GM11168 (cell line): Measurements from ENCODE around the gene FRMPD1.
"Not testable (repeated sequence)": the region's sequence is repeated elsewhere in the genome, so short reads cannot be mapped to it uniquely, and the experiment has no call there.

Experiments used
- in situ Hi-C: fragments of 300-500 bp; cut with MboI; formaldehyde crosslinking; loops from one replicate; pipeline ENCODE4 v1.12.0; 2022; ENCODE audit warnings: low sequenced_read_pairs; ENCODE audit not compliant: unreplicated experiment

FRMPD1 gene

DNA sequence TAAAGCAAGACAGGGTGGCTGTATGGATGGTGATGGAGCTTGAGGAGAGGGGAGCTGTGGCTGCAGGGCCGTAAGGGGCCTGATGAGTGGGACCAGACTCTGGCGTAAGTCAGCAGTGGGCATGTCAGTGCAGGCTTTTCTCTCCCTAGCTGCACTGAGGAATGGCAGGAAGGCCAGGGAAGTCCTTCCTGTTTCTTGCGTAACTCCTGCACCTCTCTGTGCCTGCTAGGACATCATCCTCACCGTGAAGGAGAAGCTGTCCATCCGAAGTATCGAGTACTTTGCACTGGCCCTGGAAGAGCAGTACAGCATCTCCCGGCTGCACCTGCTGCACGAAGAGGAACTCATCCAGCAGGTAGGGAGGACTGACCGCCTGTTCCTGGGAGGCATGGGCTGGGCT, 78.7 kb downstream of the FRMPD1 start:
- in situ Hi-C loops = no loop called here

DNA sequence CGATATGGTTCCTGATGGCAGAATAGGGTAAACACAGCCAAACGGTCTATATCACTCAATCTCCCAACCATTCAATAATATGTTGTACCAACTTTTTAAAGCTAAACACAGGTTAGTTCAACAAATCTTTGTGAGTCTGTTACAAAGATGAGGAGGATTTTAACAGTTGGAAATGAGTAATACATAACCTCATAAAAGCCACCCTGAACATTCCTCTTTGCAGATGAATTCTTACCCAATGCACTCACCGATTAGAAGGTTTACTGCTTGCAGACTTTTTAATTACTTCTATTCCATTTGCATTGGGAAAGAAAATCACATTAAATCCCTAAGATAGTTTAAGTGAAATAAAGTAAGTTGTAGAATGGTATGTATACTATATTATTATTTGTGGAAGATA, 79.5 kb downstream of the FRMPD1 start:
- in situ Hi-C loops = no loop called here

DNA sequence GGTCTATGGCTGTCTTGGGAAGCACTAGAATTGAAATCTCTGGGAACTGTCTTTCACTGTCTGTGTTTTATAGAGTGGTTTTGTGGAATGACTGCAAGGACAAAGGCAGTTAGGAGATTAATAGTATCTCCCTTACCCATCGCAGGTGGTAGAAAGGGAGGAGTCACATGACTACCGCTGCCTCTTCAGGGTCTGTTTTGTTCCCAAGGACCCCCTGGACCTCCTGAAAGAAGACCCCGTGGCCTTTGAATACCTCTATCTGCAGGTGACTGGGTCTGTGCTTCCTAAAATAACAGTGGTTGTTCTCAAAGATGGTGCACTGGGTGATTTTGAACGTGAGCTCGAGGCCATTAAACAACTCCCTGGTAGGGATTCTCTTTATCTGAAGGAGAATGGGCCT, 80.1 kb downstream of the FRMPD1 start:
- in situ Hi-C loops = no loop called here

DNA sequence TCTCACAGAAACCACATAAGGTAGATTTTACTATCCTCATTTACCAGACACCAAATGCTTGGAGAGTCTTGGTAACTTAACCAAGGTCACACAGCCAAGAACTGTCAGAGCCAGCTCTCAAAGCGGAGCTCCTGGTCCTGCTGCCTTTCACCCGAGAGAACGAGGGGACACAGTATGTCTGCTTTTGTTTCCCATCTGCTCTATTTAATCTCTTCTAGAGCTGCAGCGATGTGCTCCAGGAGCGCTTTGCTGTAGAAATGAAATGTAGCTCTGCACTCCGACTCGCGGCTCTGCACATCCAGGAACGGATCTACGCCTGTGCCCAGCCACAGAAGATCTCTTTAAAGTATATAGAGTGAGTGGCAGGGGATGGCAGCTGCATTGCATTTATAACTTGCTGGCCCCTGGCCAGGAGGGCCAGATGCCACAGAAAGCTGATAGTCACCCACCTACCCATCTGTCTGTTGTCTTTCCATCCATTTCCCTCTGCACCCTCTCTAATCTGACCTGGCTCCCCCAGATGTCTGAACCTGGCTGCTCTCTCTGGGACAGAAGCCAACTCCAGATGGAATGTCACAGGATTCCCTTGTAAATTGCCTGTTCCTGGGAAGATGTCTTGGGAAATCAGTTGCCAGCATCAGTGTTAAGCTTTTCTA, 81.5 kb downstream of the FRMPD1 start:
- in situ Hi-C loops = no loop called here

DNA sequence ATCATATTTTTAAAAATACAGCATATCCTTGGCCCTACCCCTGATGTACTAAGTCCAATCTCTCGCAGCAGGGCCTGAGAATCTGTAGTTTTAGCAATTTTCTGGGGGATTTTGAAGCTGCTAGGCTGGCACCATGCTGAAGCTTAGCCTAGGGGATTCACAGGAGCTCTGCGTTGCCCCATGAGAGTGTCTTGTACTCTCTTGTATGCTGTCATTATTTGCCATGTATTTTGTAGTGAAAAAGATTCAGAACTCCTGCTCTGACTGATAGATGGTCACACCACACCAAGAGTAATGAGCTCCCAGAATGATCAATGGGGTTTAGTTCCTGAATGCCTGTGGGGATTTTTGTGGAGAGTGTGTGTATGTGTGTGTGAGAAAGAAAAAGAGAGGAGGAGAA, 82.2 kb downstream of the FRMPD1 start:
- in situ Hi-C loops = no loop called here

DNA sequence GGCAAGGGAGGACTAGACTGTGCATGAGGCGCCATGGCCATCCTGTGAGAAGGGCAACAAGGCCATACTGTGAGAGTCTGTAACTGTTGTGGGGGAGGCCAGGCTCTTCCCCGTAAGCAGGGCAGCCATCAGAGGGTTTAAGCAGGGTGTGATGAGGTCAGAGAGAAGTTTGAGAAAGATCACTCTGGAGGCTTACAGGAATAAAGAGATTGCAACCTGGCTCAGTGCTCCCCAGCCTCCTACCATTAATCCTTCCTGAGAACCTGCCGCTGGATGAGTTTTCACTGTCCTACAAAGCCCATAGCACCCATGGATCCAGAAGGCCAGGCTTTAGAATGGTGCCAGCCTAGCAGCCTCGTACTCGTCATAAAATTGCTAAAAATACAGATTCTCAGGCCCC, 88.5 kb downstream of the FRMPD1 start:
- in situ Hi-C loops = no loop called here

DNA sequence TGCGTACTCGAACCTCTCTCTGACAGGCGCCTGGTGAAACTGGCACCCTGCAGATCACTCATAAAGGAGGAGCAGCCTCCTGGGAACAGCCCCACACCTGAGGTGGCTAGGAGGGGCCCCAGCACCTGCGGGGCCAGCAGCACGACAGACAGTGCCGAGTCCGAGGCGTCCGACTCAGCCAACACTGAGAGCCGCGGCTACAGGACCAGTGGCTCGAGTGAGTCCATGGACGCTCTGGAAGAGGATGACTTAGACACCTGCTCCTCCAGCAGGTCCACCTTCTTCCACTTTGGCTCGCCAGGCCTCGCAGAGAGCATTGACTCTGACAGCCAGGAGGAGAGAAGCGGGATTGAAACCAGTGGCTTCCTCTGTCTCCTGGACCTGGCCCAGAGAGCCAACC, 89.4 kb downstream of the FRMPD1 start:
- in situ Hi-C loops = no loop called here

DNA sequence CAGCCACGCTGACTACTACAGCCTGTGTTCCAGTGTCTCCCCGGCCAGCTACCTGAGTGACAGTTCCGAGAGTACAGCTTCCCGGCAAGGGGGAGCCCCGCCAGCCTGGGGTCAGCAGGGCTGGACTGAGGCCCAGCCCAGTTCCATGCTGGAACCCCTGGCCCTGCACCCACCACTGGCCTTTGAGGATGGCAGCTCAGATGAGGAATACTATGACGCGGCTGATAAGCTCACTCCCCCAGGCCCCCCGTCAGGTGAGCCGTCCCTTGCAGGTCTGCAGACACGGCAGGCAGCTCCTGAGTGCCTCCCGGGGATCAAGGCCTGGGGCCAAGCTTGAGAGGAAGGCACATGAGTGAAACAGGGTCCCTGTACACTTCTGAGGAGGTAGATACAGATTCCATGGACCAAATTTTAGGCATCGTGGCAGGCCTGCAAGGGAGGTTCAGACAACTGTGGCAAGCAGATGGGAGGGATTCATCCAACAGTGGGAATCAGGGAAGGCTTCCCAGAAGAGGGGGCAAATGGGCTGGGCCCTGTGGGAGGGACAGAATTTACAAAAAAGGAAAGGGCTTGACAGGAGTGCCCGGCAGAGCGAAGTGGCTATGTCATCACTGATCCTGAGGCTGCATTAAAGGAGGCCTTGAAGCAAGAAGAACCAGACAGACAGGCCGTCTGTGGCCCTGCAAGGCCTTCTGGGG, 90.0 kb downstream of the FRMPD1 start:
- in situ Hi-C loops = no loop called here

DNA sequence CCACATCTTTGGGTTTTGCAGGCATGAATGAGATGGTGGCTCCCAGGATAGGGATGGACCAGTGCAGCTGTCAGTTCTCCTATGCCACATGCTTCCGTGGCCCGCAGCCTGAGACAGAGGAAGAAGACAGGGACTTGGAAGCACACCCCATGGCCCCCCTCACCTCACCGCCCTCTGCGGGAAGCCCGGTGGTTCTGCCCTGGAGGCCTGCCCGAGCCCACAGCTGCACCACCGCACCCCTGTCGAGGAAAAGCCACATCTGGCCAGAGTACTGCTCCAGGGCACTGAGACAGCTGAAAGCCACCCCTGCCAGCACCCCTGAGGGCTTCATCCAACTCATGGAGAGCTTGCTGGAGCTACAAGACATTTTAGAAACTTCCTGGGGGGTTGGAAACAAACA, 95.2 kb downstream of the FRMPD1 start:
- in situ Hi-C loops = no loop called here

DNA sequence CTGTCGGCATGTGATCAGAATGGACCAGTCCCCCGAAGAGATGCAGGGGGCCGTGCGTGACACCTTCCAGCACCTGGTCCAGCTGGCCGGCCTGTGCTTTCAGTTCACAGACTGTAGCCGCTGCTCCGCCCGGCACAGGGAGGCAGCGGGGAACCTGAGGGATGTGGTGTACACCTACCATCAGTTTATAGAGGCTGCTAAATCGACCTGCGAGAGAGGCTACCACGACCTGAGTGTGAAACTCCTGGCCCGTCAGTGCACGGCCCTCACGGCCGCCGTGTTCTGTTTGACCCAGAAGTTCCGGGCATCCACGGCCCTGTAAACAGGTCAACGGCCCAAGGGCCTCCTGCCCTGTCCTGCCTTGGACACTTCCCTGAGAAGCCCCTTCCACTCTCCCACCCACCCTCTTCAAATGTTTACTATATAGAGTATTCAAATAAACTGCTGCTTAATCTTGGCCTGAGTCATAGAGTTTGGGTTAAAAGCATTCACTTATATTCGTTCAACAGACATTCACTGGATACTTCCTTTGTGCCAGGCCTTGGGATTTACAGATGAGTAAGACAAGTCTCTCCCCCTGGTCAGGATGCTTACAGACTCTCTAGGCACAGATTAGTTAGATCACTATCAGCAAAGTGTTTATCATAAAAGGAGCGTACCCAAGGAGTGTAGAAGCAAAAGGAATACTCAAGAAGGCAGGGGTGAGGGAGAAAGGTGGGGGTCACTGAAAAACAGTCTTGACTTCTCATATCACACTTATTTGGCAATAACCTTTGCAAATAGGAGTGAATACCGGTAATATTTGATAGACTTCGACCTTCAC, 95.9 kb downstream of the FRMPD1 start:
- in situ Hi-C loops = no loop called here

DNA sequence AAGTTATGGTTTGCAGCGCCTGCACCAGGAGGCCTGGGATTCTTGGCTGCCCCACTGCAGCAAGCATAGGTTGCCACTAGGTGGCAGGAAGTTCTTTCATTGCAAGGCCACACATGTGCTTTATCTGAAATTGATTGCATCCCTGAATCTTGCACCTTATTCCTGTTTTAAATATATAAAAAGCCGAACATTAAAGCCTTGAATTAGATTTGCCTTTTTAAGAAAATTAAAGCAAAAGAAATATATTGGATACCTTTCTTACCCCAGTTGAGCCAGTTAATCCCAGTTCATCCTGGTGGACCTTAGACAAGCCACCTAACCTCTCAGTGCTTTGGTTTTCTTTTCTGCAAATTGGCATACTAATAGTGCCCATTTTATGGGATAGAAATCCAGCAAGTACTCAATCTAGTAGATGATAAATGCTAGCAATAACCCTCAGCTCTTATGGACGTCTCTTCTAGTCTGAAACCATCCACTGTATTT, 96.6 kb downstream of the FRMPD1 start:
- in situ Hi-C loops = no loop called here

DNA sequence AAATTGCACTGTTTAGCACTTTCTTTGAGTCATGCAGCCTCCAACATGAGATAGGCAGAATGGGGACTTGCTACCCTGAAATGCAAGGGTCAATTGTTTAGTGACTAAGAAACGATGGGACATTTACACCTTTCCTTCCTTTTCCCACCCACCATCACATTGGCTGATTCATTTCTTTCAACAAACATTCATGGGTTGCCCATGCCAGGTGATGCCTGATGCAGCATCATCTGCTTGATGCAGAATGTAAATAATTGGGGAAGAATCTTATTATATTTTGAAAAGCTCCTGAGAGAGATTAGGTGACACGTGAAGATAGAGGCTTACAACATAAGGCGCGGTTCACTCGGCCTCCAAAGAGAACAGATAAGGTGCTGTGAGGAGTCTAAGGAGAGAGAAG, 98.4 kb downstream of the FRMPD1 start:
- in situ Hi-C loops = no loop called here

DNA sequence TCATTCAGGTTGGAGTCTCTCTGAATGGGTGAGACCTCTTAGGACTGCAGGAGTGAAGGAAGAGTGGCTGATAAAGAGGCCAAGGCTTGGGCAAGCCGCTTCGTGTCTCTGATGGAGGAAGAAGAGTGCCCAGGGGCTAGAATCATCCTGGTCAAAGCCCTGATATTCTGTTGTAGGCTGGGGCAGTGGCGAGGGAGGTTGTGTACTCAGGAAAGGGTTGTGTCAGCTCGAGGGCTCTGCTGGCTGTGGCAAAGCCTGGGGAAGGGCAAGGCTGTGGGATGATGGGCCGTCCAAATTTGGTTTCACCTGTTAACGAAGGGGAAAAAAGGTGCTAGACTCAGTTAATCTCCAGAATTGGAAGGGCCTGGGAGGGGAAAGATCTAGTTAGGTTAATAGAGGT, 100.4 kb downstream of the FRMPD1 start:
- in situ Hi-C loops = no loop called here

DNA sequence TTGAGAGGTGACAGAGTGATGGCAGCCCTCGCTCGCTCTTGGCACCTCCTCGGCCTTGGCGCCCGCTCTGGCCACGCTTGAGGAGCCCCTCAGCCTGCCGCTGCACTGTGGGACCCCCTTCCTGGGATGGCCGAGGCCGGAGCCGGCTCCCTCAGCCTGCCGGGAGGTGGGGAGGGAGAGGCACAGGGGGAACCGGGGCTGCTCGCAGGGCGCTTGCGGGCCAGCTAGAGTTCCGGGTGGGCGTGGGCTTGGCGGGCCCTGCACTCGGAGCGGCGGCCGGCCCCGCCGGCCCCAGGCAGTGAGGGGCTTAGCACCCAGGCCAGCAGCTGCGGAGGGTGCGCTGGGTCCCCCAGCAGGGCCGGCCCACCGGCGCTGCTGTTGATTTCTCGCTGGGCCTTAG, 101.0 kb downstream of the FRMPD1 start:
- in situ Hi-C loops = not testable (repeated sequence)

DNA sequence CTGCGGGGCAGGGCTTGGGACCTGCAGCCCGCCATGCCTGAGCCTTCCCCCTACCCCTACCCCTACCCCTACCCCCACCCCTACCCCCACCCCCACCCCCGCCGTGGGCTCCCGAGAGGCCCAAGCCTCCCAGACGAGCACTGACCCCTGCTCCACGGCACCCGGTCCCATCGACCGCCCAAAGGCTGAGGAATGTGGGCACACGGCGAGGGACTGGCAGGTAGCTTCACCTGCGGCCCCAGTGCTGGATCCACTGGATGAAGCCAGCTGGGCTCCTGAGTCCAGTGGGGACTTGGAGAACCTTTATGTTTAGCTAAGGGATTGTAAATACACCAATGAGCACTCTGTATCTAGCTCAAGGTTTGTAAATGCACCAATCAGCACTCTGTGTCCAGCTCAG, 101.4 kb downstream of the FRMPD1 start:
- in situ Hi-C loops = not testable (repeated sequence)

DNA sequence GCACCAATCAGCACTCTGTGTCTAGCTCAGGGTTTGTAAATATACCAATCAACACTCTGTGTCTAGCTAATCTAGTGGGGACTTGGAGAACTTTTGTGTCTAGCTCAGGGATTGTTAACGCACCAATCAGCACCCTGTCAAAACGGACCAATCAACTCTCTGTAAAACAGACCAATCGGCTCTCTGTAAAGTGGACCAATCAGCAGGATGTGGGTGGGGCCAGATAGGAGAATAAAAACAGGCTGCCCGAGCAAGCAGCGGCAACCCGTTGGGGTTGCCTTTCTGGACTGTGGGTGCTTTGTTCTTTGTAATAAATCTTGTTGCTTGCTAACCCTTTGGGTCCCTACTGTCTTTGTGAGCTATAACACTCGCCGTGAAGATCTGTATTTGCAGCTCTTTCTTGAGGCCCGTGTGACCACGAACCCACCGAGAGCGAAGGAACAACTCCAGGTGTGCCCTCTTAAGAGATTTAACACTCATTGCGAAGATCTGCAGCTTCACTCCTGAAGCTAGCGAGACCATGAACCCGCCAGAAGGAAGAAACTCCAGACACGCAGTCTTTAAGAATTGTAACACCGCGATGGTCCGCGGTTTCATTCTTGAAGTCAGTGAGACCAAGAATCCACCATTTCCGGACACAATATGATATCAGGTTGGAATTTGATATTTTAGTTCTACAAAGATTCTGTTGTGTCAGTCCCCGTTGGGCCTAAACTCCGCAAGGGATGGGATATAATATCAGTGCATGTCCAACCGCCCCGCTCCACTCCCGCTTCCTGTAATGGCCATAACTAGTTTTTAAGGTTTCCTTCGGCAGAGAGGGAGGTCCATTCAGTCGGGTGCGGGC, 102.1 kb downstream of the FRMPD1 start:
- in situ Hi-C loops = no loop called here

DNA sequence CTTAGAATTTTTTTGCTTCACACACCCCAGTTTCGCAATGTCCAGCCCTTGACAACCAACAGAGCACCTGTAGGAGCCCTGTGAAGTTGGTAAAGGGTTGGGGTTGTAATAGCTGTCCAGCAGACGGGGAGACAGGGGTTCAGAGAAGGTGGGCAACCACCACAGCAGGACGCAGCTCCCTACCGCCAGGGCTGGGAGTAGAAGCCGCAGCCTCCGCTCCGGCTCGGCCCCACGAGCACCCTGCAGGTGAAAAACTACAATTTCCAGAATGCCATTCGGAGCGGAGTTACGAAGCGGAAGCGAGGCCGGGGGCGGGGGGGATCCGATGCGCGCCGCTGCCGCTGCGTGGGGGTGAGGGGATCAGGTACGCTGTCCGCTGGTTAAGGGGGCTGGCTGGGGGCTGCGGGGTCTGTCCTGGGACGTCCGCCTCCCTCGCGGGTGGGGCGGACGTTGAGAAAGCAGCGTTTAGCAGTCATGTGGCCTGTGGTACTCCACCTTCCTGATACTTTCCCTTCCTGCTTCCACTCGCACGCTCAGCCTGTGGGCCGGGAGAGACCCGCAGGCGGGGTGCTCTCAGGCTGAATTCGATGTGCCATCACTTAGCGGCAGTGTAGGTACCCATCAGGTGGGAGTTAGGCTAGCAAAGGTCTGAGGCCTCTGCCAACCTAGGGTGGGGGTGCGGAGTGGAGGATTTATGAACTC, 102.9 kb downstream of the FRMPD1 start, which contains the start of gene TRMT10B:
TRMT10B (plus strand) TSS at position 317 of the 702 bp plus-strand sequence. CDS start 8,127 bp downstream, outside the sequence.
- in situ Hi-C loops = no loop called here

DNA sequence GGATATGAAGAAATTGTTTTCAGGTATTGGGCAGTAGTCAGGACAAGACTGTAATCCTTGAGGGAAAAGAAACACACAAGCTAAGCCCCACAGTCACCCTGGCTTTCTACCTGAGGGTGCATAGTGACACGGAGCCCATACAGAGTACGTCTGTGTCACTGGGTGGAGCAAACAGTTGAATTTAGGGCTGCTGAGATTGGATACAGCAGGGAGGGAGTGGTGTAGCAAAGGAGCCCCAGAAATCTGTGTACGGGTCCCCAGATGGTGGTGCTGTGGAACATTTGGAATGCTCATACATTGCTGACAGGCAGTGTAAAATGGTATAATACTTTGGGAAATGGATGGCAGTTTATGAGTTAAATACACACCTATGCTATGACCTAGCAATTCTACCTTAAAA, 108.0 kb downstream of the FRMPD1 start:
- in situ Hi-C loops = no loop called here

DNA sequence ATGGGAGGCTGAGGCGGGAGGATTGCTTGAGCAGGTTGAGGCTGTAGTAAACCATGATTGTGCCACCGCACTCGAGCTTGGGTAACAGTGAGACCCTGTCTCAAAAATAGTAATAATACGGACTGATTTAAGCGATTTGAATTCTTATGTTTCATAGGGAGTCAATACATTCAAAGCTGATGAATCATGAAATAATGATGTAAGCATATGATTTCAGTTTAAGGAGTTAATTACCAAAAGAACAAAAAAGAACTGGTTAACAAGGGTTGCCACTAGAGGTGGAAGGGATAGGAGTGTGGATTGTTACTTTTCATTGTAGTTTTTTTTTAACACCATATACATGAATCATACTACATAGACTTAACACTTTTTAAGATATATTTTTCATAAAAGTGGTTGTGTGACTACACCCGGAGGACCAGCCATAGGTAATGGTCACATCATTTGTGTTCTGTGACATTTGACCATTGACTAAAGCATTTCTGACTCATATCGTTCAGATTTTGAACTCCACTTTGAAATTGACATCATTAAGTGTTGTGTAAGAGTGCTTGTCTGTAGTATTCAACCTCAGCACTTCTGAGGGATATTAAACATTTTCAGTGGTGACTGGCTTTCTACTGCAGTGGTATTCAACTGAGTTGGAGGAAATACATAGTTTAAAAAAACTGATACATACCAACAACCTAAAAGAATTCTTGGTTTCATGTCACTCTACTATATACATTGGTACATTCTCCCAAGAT, 109.8 kb downstream of the FRMPD1 start:
- in situ Hi-C loops = no loop called here
